H1 (cell line): ENCODE measurements around the gene BACE1. TPM values are rescaled to one million over a fixed set of nuclear protein-coding genes. Genes with fewer than 3 reads are reported as not detected.
A peak's percentile ranks its signal among the peaks of the same experiment; 100 is the strongest.

Experiments
- ASH2L ChIP-seq: fragments of 200-600, 300-600 bp; sonication (generic); IDR thresholded peaks from one replicate; pipeline ENCODE4 v1.7.1; 2017; ENCODE audit warnings: low read length
- ATF3 ChIP-seq: IDR thresholded peaks from 2 replicates; pipeline ENCODE4 v1.6.1; 2011; ENCODE audit warnings: low read depth, mild to moderate bottlenecking, low read length; ENCODE audit not compliant: insufficient read depth
- BRCA1 ChIP-seq: IDR thresholded peaks from 2 replicates; pipeline ENCODE4 v1.6.1; 2012; ENCODE audit warnings: low read depth, low read length, improper control_type of control experiment
- CTBP2 ChIP-seq: IDR thresholded peaks from 2 replicates; pipeline ENCODE4 v1.7.0; 2011; ENCODE audit warnings: borderline replicate concordance, mild to moderate bottlenecking, moderate library complexity, mixed read lengths, low read length; ENCODE audit not compliant: insufficient read depth, insufficient read length
- GABPA ChIP-seq: IDR thresholded peaks from 2 replicates; pipeline ENCODE4 v1.6.1; 2011; ENCODE audit warnings: mild to moderate bottlenecking, low read length, moderate library complexity, borderline replicate concordance; ENCODE audit not compliant: insufficient read depth
- HDAC2 ChIP-seq, 2 experiments: fragments of 300-600 bp in 1 of 2; sonication (generic) in 1 of 2; IDR thresholded peaks; 2 replicates each; pipeline ENCODE4 v1.6.1; 2011 to 2012; ENCODE audit warnings: low read depth in 2 of 2, low read length in 2 of 2, mild to moderate bottlenecking in 2 of 2, moderate library complexity in 2 of 2, borderline replicate concordance in 1 of 2, inconsistent platforms in 1 of 2
- KDM1A ChIP-seq: fragments of 200-600, 300-600 bp; sonication (generic); IDR thresholded peaks from 2 replicates; pipeline ENCODE4 v1.7.1; 2016; ENCODE audit warnings: mild to moderate bottlenecking, low read length, borderline replicate concordance
- MAFK ChIP-seq: IDR thresholded peaks from 2 replicates; pipeline ENCODE4 v1.6.1; 2012; ENCODE audit warnings: low read depth, mild to moderate bottlenecking, improper control_type of control experiment, low read length
- POLR2AphosphoS5 ChIP-seq: IDR thresholded peaks from 2 replicates; pipeline ENCODE4 v1.6.1; 2011; ENCODE audit warnings: low read depth, low read length
- POU5F1 ChIP-seq: IDR thresholded peaks from 2 replicates; pipeline ENCODE4 v1.6.1; 2011; ENCODE audit warnings: low read depth, mild to moderate bottlenecking, low read length, moderate library complexity
- RAD21 ChIP-seq, 2 experiments: IDR thresholded peaks in 1 of 2; conservative IDR thresholded peaks in 1 of 2; 2 replicates each; pipeline ENCODE4 v1.6.1; 2011; ENCODE audit warnings: low read depth in 2 of 2, low read length in 2 of 2, improper control_type of control experiment in 1 of 2, inconsistent platforms in 1 of 2, mild to moderate bottlenecking in 1 of 2, moderate library complexity in 1 of 2
- SAP30 ChIP-seq: fragments of 300-600 bp; sonication (generic); IDR thresholded peaks from 2 replicates; pipeline ENCODE4 v1.7.1; 2012; ENCODE audit warnings: low read length, moderate library complexity, mild to moderate bottlenecking, inconsistent platforms; ENCODE audit not compliant: insufficient read depth, insufficient replicate concordance
- SIN3A ChIP-seq, 2 experiments: IDR thresholded peaks in 1 of 2; conservative IDR thresholded peaks in 1 of 2; 2 replicates each; pipeline ENCODE4 v1.6.1; 2011 to 2012; ENCODE audit warnings: low read length in 2 of 2, improper control_type of control experiment in 1 of 2, low read depth in 1 of 2, mild to moderate bottlenecking in 1 of 2
- SIX5 ChIP-seq: IDR thresholded peaks from 2 replicates; pipeline ENCODE4 v1.6.1; 2011; ENCODE audit warnings: mild to moderate bottlenecking, low read depth, low read length
- SP1 ChIP-seq: IDR thresholded peaks from 2 replicates; pipeline ENCODE4 v1.6.1; 2011; ENCODE audit warnings: low read depth, low read length
- SRF ChIP-seq: IDR thresholded peaks from 2 replicates; pipeline ENCODE4 v1.6.1; 2011; ENCODE audit warnings: mild to moderate bottlenecking, low read depth, low read length, moderate library complexity
- SUZ12 ChIP-seq: fragments of 200-600 bp; sonication (generic); IDR thresholded peaks from 2 replicates; pipeline ENCODE4 v1.6.1; 2012; ENCODE audit warnings: mild to moderate bottlenecking, inconsistent platforms, low read length, moderate library complexity, mixed read lengths
- TAF1 ChIP-seq: IDR thresholded peaks from 2 replicates; pipeline ENCODE4 v1.6.1; 2011; ENCODE audit warnings: mild to moderate bottlenecking, low read depth, low read length
- TBP ChIP-seq: IDR thresholded peaks from 2 replicates; pipeline ENCODE4 v1.6.1; 2011; ENCODE audit warnings: low read depth, low read length, improper control_type of control experiment
- TEAD4 ChIP-seq: IDR thresholded peaks from 2 replicates; pipeline ENCODE4 v1.6.1; 2012; ENCODE audit warnings: low read depth, low read length, inconsistent platforms, mixed read lengths
- USF2 ChIP-seq: IDR thresholded peaks from 2 replicates; pipeline ENCODE4 v1.6.1; 2011; ENCODE audit warnings: low read length, improper control_type of control experiment
- YY1 ChIP-seq: IDR thresholded peaks from 2 replicates; pipeline ENCODE4 v1.6.1; 2011; ENCODE audit warnings: low read depth, mild to moderate bottlenecking, low read length
- polyA plus RNA-seq, 7 experiments: library from polyadenylated mRNA; depleted of rRNA in 3 of 7; stranded (reverse) in 5 of 7; unstranded in 2 of 7; fragments of >200 nt in 5 of 7; fragments of 200-250 nt in 2 of 7; gene quantifications; 1 replicate in 5 of 7; 2 replicates in 1 of 7; 4 replicates in 1 of 7; pipeline versions ENCODE4 v1.2.1 to v1.2.3, GENCODE V29; 2011 to 2013; ENCODE audit warnings: missing spikeins in 2 of 7, mixed read lengths in 2 of 7
- total RNA-seq: library from RNA; stranded (reverse); fragmentation: NEBNext Ultra II Directional; extraction: Animal tissue kit (Norgen Biotek cat#: 25700); gene quantifications from 2 replicates; pipeline ENCODE4 v1.2.1, GENCODE V29; 2021

BACE1 gene
- total and polyA plus RNA-seq, 2 of the 8 experiments (the other 6 are each of a cell fraction or from before 2014, with no cell fraction given) = 7.7 to 7.9 TPM

- no peak for TF ChIP-seq SAP30
- TF ChIP-seq SUZ12 = no peak
- TF ChIP-seq GABPA = no peak; the same call in 1 of the 2 replicates
- no peak for TF ChIP-seq POU5F1
- no peak for TF ChIP-seq SIX5
- no peak for TF ChIP-seq ATF3
- peak in 1 of 2 experiments; percentile 94; a peak in 2 of 4 replicates for TF ChIP-seq SIN3A (conservative IDR thresholded peaks at IDR 0.05 in 1 of 2, IDR thresholded peaks at IDR 0.05 in 1 of 2; ENCODE audit: low read depth in 1 of 2, low read length in 2 of 2)
- TF ChIP-seq HDAC2 (IDR thresholded peaks at IDR 0.05; ENCODE audit: borderline replicate concordance in 1 of 2, low read depth in 2 of 2, low read length in 2 of 2) = no peak
- no peak for TF ChIP-seq YY1
- peak; percentile 92 for TF ChIP-seq ASH2L
- TF ChIP-seq TBP = peak; percentile 38; the same call in 1 of the 2 replicates
- TF ChIP-seq KDM1A = no peak
- no peak for TF ChIP-seq TEAD4
- TF ChIP-seq BRCA1 = no peak
- TF ChIP-seq POLR2AphosphoS5 = peak; percentile 43
- peak; percentile 61; the same call in 1 of the 2 replicates for TF ChIP-seq TAF1
- no peak for TF ChIP-seq RAD21 (IDR thresholded peaks at IDR 0.05 in 1 of 2, conservative IDR thresholded peaks at IDR 0.05 in 1 of 2; ENCODE audit: low read depth in 2 of 2, low read length in 2 of 2)
- TF ChIP-seq SP1 = peak; percentile 92
- no peak for TF ChIP-seq USF2
- TF ChIP-seq MAFK = no peak
- TF ChIP-seq CTBP2 = no peak
- no peak for TF ChIP-seq SRF
These were observed 11.7 kb upstream of the BACE1 start, which contains the start of gene CEP164 (continued) for GRCh38 chr11:117327567-117328374.
